Measurements from ENCODE around the gene LSP1. TPM values are rescaled to one million over a fixed set of nuclear protein-coding genes. Genes with fewer than 3 reads are reported as not detected.

The LSP1 gene
- total RNA-seq, 1 donor from 2014 or later = 301 TPM

DNA sequence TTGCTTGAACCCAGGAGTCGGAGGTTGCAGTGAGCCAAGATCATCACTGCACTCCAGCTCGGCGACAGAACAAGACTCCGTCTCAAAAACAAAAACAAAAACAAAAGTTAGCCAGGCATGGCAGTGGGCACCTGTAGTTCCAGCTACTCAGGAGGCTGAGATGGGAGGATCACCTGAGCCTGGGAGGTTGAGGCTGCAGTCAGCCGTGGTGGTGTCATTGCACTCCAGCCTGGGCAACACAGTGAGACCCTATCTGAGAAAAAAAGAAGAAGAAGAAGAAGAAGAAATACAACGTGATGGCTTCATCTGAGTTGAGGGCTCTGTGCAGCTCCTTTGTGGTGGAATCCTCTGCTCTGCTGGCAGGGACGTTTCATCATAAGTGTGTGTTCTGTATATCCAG is 56.6 kb downstream of the LSP1 start:
- no peak for DNase-seq
- Mint-ChIP-seq H3K27me3 (peaks cover 13% of the 10 kb centered on the region), H3K4me1 (peaks cover 6% of the 10 kb centered on the region), H3K9me3 (no peaks in the 10 kb centered on the region), H3K4me3 (no peak overlapping the region), H3K36me3 (ENCODE audit: low read depth) (no peaks in the 10 kb centered on the region), H3K27ac (no peak overlapping the region)
- TF ChIP-seq, protein P1, sequence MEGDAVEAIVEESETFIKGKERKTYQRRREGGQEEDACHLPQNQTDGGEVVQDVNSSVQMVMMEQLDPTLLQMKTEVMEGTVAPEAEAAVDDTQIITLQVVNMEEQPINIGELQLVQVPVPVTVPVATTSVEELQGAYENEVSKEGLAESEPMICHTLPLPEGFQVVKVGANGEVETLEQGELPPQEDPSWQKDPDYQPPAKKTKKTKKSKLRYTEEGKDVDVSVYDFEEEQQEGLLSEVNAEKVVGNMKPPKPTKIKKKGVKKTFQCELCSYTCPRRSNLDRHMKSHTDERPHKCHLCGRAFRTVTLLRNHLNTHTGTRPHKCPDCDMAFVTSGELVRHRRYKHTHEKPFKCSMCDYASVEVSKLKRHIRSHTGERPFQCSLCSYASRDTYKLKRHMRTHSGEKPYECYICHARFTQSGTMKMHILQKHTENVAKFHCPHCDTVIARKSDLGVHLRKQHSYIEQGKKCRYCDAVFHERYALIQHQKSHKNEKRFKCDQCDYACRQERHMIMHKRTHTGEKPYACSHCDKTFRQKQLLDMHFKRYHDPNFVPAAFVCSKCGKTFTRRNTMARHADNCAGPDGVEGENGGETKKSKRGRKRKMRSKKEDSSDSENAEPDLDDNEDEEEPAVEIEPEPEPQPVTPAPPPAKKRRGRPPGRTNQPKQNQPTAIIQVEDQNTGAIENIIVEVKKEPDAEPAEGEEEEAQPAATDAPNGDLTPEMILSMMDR (IDR thresholded peaks at IDR 0.05) = no peak
- ChIA-PET POLR2A (no interaction called here), CTCF (no interaction called here)
- no peak for ATAC-seq (ENCODE audit: low read depth)
- intact Hi-C loops (cut with micrococcal nuclease) = no loop called here

DNA sequence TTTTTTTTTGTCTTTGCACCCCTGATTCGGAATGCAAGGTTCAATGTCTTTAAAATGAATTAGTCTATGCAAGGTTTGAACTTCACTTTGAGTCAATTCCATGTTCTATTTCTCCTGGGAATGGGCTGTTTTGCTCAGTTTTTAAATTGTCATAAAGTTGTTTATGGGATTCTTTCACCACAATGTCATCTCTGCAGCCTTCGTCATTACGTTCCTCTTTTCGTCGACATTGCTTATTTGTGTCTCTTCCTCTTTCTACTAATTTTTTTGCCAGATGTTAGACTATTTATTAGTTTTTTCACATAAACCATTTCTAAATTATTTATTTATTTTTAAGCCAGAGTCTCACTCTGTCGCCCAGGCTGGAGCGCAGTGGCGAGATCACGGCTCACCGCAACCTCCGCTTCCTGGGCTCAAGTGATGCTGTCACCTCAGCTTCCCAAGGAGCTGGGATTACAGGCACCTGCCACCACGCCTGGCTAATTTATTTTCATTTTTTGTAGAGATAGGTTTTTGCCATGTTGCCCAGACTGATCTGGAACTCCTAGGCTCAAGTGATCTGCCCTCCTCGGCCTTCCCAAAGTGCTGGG is 59.5 kb downstream of the LSP1 start:
- Mint-ChIP-seq H3K27me3 (peaks cover 15% of the 10 kb centered on the region), H3K9me3 (no peaks in the 10 kb centered on the region), H3K27ac (no peak overlapping the region), H3K36me3 (ENCODE audit: low read depth) (no peaks in the 10 kb centered on the region), H3K4me1 (peaks cover 13% of the 10 kb centered on the region), H3K4me3 (no peak overlapping the region)
- ATAC-seq (ENCODE audit: low read depth) (no peak), DNase-seq (no peak)
- ChIA-PET CTCF (no interaction called here), POLR2A (interaction anchor here (0.6 kb wide), 1 partner anchor 93 kb away, joined by 4 read pairs; no protein-coding TSS in a partner anchor)
- intact Hi-C loops (cut with micrococcal nuclease) = no loop called here
- TF ChIP-seq, protein P1 (IDR thresholded peaks at IDR 0.05) = no peak

DNA sequence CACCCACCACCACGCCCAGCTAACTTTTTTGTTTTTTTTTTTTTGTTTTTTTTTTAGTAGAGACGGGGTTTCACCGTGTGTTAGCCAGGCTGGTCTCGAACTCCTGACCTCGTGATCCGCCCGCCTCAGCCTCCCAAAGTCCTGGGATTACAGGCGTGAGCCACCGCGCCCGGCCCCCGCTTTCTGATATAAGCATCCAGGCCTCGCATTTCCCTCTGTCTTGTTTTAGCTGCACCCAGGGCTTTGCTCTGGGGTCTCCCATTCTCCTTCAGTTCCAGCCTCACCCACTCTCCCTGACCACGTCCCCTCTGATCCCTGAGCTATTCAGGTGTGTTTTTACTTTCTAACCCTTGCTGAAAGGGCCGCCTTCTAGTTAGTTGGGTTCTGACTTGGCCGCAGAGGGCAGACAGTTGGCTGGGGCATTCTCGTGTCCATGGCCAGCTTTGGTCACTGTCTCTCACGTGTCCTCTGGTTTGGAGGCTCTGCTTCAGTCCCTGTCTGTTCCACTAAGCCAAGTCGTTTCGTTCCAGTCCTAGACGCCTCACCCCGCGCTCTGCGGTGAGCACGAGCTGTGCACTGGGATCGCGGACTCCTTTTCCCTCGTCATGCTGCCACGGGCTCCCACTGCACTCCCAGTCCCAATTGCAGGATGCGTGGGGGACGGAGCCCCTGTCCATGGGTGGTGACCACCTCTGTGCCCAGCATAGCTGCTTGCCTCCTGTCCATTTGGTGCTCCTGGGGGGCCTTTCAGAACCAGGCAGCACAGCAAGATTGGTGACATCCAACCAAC is 60.6 kb downstream of the LSP1 start:
- H3K27ac Mint-ChIP-seq = no peak overlapping the region
- peaks cover 13% of the 10 kb centered on the region for H3K4me1 Mint-ChIP-seq
- DNase-seq (no peak), ATAC-seq (ENCODE audit: low read depth) (no peak)
- H3K36me3 Mint-ChIP-seq (ENCODE audit: low read depth) = no peaks in the 10 kb centered on the region
- POLR2A ChIA-PET = interaction anchor here (0.6 kb wide), 1 partner anchor 94 kb away, joined by 4 read pairs; no protein-coding TSS in a partner anchor
- H3K27me3 Mint-ChIP-seq = peaks cover 15% of the 10 kb centered on the region
- no peaks in the 10 kb centered on the region for H3K9me3 Mint-ChIP-seq
- TF ChIP-seq, protein P1 (IDR thresholded peaks at IDR 0.05) = no peak
- intact Hi-C loops (cut with micrococcal nuclease) = no loop called here
- CTCF ChIA-PET = interaction anchor here (0.9 kb wide), 1 partner anchor 16 kb away, joined by 3 read pairs; no protein-coding TSS in a partner anchor
- no peak overlapping the region for H3K4me3 Mint-ChIP-seq

DNA sequence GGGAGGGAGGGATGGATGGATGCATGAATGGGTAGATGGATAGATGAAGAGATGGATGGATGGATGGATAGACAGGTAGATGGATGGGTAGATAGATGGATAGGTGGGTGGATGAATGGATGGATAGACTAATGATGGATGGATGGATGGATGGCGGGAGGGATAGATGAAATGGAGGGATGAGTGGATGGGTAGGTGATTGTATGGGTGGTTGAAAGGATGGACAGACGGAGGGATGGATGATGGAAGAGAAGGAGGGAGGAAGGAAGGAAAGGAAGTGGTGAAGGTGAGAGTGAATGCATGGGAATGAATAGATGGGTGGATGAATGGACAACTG is 62.9 kb downstream of the LSP1 start:
- ATAC-seq (ENCODE audit: low read depth) (no peak), DNase-seq (no peak)
- intact Hi-C loops (cut with micrococcal nuclease) = loop anchor here (1.0 to 5.0 kb wide), 3 partner anchors 24 to 63 kb away; partner anchors contain the start of gene LSP1
- Mint-ChIP-seq H3K27me3 (peaks cover 16% of the 10 kb centered on the region), H3K4me1 (peaks cover 13% of the 10 kb centered on the region), H3K36me3 (ENCODE audit: low read depth) (no peaks in the 10 kb centered on the region), H3K9me3 (no peaks in the 10 kb centered on the region), H3K4me3 (no peak overlapping the region), H3K27ac (no peak overlapping the region)
- POLR2A ChIA-PET = no interaction called here
- CTCF ChIA-PET = no interaction called here
- TF ChIP-seq, protein P1 (IDR thresholded peaks at IDR 0.05) = no peak

Measured in activated B cell treated with CpG ODN at 0.5 μM for 24 hours (primary cell).